ENCODE results near the gene INTS11.
A peak's percentile ranks its signal among the peaks of the same experiment; 100 is the strongest.

Gene INTS11

DNA sequence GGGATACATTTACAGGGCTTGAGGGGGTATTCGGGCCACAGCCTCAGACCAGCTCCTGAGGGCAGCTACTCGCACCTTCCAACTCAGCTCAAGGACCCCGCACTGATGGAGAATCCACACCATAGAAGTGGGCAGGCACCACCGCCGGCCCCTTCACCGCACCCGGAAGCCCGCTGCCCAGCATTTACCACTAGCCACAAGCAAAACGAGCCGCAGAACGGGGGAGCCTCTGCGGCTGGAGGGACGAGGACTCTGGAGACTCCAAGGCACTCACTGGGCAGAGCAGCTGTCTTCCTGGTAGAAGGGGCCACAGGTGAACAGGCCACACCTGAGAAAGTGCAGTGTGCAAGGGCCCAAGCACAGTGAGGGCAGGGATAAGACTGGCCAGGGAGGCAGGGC lies 56.2 kb downstream of the INTS11 start:
- no peak for FAIRE-seq
- TF ChIP-seq, protein P1, sequence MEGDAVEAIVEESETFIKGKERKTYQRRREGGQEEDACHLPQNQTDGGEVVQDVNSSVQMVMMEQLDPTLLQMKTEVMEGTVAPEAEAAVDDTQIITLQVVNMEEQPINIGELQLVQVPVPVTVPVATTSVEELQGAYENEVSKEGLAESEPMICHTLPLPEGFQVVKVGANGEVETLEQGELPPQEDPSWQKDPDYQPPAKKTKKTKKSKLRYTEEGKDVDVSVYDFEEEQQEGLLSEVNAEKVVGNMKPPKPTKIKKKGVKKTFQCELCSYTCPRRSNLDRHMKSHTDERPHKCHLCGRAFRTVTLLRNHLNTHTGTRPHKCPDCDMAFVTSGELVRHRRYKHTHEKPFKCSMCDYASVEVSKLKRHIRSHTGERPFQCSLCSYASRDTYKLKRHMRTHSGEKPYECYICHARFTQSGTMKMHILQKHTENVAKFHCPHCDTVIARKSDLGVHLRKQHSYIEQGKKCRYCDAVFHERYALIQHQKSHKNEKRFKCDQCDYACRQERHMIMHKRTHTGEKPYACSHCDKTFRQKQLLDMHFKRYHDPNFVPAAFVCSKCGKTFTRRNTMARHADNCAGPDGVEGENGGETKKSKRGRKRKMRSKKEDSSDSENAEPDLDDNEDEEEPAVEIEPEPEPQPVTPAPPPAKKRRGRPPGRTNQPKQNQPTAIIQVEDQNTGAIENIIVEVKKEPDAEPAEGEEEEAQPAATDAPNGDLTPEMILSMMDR (IDR thresholded peaks at IDR 0.05; ENCODE audit: insufficient read depth, missing control alignments) = no peak
- DNase-seq (ENCODE audit: insufficient read length, low spot score) = no peak

DNA sequence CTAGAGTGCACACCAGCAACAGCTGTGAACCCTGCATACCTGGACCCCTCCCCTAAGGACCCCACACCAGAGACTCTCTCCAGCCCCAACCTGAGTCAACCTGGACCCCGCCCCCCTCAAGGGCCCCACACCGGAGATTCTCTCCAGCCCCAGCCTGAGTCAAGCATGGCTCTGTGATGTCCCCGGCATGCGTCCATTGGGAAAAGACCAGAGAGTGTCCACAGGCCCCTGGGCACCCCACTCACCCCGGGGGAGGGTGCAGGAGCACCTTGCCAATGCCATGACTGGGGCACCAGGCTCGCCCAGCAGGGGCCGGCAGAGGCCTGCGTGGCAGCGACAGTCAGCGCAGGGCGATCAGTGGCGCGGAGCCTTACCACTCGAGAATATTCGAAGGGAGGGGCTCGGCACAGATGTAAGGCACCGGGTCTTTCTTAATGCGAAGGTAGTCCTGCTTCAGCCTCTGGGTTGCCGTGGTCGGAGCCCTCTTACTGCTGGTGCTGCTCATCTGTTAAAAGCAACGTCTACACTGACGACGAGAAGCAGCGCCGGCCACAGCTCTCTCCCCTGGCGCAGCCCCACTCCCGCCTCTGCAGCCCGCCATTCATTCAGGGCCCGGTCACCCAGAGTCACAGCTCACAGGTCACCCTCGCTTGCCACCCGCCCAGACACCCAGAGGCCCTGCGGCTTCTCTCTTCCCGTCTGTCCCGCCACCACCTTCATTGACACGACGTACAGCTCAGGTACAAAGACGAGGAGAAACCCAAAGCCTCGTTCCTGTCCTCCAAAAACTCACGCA lies 56.8 kb downstream of the INTS11 start:
- TF ChIP-seq, protein P1 (IDR thresholded peaks at IDR 0.05; ENCODE audit: insufficient read depth, missing control alignments) = no peak
- no peak for FAIRE-seq

GRCh38 chr1:1264868-1265272 lies 59.6 kb downstream of the INTS11 start:
- DNase-seq (ENCODE audit: insufficient read length, low spot score) = no peak
- TF ChIP-seq, protein P1 (IDR thresholded peaks at IDR 0.05; ENCODE audit: insufficient read depth, missing control alignments) = peak; percentile 9
- FAIRE-seq = no peak

More for the DNA sequence above, 56.8 kb downstream of the INTS11 start:
- no peak for DNase-seq (ENCODE audit: insufficient read length, low spot score)

- no peak for DNase-seq (ENCODE audit: insufficient read length, low spot score)
- FAIRE-seq = no peak
- TF ChIP-seq, protein P1 (IDR thresholded peaks at IDR 0.05; ENCODE audit: insufficient read depth, missing control alignments) = no peak
These were observed 60.4 kb downstream of the INTS11 start for GRCh38 chr1:1264026-1264425.

DNA sequence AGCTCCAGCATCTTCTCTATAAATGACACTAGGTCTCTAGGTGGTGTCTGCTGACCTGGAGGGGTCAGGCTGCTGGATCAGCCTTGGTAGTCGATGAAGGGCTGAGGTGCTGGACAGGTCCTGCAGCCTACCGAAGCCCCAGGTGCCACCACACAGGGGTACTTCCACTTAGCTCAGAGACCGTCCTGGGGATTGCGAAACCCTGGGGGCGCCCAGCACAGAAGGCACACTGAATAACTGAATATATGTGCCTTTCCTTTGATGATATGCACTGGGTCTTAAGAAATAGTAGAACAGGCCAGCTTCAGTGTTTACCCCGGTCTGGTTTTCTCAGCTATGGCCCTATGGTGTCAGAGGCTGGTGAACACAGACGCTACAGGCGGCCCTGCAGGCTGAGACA lies 61.7 kb downstream of the INTS11 start:
- no peak for FAIRE-seq
- TF ChIP-seq, protein P1 (IDR thresholded peaks at IDR 0.05; ENCODE audit: insufficient read depth, missing control alignments) = no peak

GRCh38 chr1:1262071-1262470 lies 62.4 kb downstream of the INTS11 start:
- TF ChIP-seq, protein P1 (IDR thresholded peaks at IDR 0.05; ENCODE audit: insufficient read depth, missing control alignments) = no peak
- FAIRE-seq = no peak

More for the DNA sequence above, 61.7 kb downstream of the INTS11 start:
- no peak for DNase-seq (ENCODE audit: insufficient read length, low spot score)

More at GRCh38 chr1:1262071-1262470, 62.4 kb downstream of the INTS11 start:
- DNase-seq (ENCODE audit: insufficient read length, low spot score) = no peak
